Measurements from ENCODE around the gene EPHA2. TPM values are rescaled to one million over a fixed set of nuclear protein-coding genes. Genes with fewer than 3 reads are reported as not detected.

Gene EPHA2
- total and polyA plus RNA-seq, 2 donors (not counting 3 experiments of a cell fraction or from before 2014, with no cell fraction given) = 141 to 147 TPM

- dilution Hi-C loops (cut with MboI; ENCODE audit: extremely low pct_ligation_motif_present, low sequenced_read_pairs) (no loop called here), intact Hi-C loops (cut with micrococcal nuclease) (no loop called here)
- no TSS peak for BruUV-seq (replicated peaks)
- no peak overlapping the region for H3K9ac ChIP-seq (replicated peaks; ENCODE audit: extremely low read depth, insufficient read depth, low read length)
- no peak for TF ChIP-seq POLR2A (IDR thresholded peaks at IDR 0.05; ENCODE audit: low read depth, low read length)
- TF ChIP-seq CTCF (IDR thresholded peaks at IDR 0.05; ENCODE audit: extremely low read depth in 1 of 2, insufficient read depth in 1 of 2, low read depth in 1 of 2, low read length in 2 of 2) = no peak
- no peak for TF ChIP-seq MAX (IDR thresholded peaks at IDR 0.05; ENCODE audit: insufficient read depth, insufficient read length)
- TF ChIP-seq FOS (IDR thresholded peaks at IDR 0.05; ENCODE audit: borderline replicate concordance, insufficient read depth, low read length) = no peak
- TF ChIP-seq POLR2AphosphoS5 (IDR thresholded peaks at IDR 0.05; ENCODE audit: insufficient read depth, low read depth, low read length) = no peak
- TF ChIP-seq EZH2 (IDR thresholded peaks at IDR 0.05; ENCODE audit: borderline replicate concordance, low read depth, low read length, severe bottlenecking) = no peak
- TF ChIP-seq MYC (IDR thresholded peaks at IDR 0.05; ENCODE audit: low read depth, low read length) = no peak
- no peak for TF ChIP-seq JUN (IDR thresholded peaks at IDR 0.05; ENCODE audit: borderline replicate concordance, insufficient read depth, insufficient read length, low read depth)
- no peak for TF ChIP-seq GATA2 (IDR thresholded peaks at IDR 0.05; ENCODE audit: insufficient read depth, insufficient read length, low read depth, low read length)
- no peaks in the 10 kb centered on the region for H3K9me1 ChIP-seq (replicated peaks; ENCODE audit: control insufficient read depth, extremely low read depth, insufficient read depth, low read length)
- H3K79me2 ChIP-seq (ENCODE audit: control insufficient read depth, insufficient read depth, low read length) = peaks cover 28% of the 10 kb centered on the region
- no peaks in the 10 kb centered on the region for H3K27me3 ChIP-seq (ENCODE audit: control insufficient read depth in 2 of 2, insufficient read depth in 2 of 2, low read length in 2 of 2)
- no peak for FAIRE-seq
- no peak overlapping the region for H3K27ac ChIP-seq (ENCODE audit: insufficient read depth, low read depth, low read length)
- no peaks in the 10 kb centered on the region for H3K9me3 ChIP-seq (replicated peaks; ENCODE audit: control insufficient read depth, insufficient read depth, low read length)
- H2AFZ ChIP-seq (ENCODE audit: low read depth, low read length) = no peak overlapping the region
- no peak overlapping the region for H3K4me2 ChIP-seq (ENCODE audit: insufficient read depth, low read length)
- no peaks in the 10 kb centered on the region for H4K20me1 ChIP-seq (replicated peaks; ENCODE audit: control insufficient read depth, extremely low read depth, insufficient read depth, low read length)
- no peaks in the 10 kb centered on the region for H3K4me1 ChIP-seq (ENCODE audit: control insufficient read depth, extremely low read depth, insufficient read depth, low read length)
- peaks cover 48 to 71% of the 10 kb centered on the region in 2 experiments for H3K36me3 ChIP-seq (ENCODE audit: control insufficient read depth in 2 of 2, extremely low read depth in 1 of 2, insufficient read depth in 2 of 2, low read length in 2 of 2)
- H3K4me3 ChIP-seq (replicated peaks in 1 of 3; ENCODE audit: insufficient read depth in 1 of 3, low read depth in 1 of 3, low read length in 3 of 3) = no peak overlapping the region
- POLR2A ChIA-PET = no interaction called here
- CTCF ChIA-PET = interaction anchor here (1.0 to 1.2 kb wide), 2 partner anchors 13 to 18 kb away, joined by 3 read pairs; no protein-coding TSS in a partner anchor
- no peak for DNase-seq (ENCODE audit: low read depth, low spot score)
These were observed 30.8 kb downstream of the EPHA2 start for GRCh38 chr1:16125088-16125470.

Data from endothelial cell of umbilical vein (primary cell).